ENCODE measurements around the gene PITX2.
"Not testable (repeated sequence)": the region's sequence is repeated elsewhere in the genome, so short reads cannot be mapped to it uniquely, and the experiment has no call there.

PITX2 gene

GRCh38 chr4:110610620-110610939 is 12.3 kb downstream of the PITX2 start:
- DNase-seq = no peak

DNA sequence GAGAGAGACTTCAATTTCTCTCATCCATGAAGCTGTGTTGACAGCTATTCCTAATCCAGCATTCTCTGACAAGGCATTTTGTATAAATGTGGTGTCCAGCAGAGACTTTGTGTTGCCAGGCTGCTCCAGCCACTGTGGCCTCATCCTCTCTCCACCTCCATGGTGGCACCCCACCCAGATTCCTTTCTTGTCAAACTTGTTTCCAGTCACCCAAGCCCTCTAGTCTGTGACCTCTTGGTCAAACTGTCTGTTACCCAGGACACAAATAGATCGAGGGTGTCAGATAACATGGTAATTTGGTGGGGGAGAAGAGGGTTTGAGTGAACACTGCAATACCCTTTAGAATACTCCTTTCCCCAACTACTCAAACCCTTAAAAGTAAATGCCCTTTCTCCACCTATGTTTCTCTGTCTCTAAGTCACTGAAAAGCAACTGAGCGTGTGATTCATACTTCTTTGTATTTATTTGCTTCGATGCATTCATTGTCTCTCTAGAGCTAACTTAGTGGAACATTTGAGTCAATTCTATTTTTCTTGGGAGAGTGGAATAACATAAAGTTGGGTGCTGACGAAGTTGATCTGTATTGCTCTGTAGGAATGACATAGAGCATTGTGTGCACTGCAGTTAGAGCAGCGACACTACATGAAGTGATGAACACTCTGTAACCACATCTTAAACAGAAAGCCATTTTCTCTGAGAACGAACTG is 13.7 kb downstream of the PITX2 start:
- no peak for DNase-seq

DNA sequence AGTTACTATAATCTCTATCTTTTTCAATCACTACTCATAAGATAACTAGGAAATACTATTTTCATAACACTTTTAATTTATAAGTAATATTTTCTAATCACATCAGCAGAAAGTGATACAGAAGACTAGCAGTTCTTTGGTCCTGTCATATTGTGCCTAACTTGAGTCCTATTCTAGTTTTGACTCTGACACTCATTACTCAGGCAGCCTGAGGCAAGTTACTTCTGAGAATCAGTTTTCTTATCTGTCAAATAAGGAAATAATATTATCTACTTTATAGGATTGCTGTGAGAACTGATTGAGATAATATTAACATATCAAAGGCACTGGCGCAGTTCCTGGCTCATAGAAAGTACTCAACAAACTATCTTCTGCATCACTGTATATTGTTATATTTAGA is 17.8 kb downstream of the PITX2 start:
- DNase-seq = no peak

GRCh38 chr4:110602061-110602460 is 20.8 kb downstream of the PITX2 start:
- DNase-seq = no peak

DNA sequence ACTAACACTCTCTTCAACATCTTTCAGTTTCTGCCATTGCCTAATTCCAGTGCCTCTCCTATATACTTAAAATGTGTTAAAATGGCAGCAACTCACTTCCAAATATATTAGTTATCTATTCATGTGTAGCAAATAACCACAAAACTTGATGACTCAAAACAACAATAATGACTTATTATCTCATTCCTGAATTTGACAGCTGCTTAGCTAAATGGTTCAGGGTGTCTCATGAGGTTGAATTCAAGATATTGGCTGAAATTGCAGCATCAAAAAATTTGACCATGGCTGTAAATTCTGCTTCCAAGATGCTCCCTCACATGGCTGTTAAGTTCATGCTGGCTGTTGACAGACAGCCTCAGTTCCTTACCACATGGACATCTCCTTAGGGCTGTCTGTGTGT is 25.3 kb downstream of the PITX2 start:
- no peak for DNase-seq

- no peak for DNase-seq
Measured at GRCh38 chr4:110596431-110596830, 26.4 kb downstream of the PITX2 start.

DNA sequence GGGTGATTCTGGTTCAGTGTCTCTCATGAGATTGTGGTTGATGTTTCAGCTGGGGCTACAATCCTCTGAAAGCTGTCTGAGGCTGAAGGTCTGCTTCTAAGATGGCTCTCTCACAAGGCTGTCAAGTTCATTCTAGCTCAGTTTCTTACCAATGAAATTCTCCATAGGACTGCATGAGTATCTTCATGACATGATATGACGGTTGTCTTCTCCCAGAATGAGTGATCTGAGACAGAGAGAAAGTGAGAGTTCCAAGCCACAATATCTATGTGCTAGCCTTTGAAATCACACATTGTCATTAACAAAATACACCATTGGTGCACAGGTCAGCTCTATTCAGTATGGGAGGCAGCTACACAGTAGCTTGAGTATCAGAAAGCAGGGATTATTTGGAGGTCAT is 27.3 kb downstream of the PITX2 start:
- no peak for DNase-seq

DNA sequence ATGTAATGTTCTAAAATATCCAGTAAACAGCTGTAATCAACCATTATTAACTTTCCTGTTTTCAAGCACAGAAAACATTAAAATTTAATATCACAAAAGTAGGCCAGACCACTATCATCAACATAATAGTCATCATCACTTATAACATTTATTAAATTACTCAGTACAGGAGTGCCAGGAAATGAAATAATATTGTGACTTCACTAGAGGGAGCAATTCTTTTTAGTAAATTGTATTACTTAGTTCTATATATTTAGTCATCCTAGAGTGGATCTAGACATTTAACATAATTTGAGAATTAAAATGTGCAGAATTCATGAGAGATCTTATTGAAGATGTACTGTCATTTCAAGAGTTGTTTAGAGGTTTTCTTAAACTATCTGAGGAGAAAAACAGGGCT is 33.6 kb downstream of the PITX2 start:
- DNase-seq = no peak

DNA sequence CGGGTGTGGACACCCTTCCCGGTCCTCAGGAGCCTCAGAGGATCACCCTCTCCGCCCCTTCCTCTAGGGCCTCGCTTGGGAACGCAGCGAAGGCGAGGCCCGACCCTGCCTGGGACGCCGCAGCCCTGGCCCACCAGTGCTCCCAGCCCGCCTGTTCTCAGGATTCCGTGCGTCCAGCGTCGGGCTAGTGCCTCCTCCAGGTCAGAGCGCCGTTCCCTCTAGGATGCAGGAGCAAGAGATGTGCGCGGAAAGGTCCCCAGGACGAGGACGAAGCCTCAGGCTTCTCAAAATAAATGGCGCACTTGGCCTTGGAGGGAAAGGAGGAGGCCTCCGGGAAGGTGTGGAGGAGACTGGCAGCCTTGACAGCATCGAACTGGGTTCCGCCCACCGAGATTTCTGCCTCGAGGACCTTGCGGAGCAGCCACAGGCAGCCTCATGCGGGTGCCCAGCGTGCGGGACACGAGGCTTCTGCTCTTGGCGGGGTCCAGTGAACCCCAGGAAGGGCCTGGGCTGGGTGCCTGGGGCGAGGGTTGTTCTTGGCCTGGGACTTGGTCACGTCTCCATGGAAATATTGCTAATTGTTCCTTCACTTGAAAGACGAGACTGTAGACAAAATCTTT is 35.1 kb downstream of the PITX2 start:
- DNase-seq = no peak

DNA sequence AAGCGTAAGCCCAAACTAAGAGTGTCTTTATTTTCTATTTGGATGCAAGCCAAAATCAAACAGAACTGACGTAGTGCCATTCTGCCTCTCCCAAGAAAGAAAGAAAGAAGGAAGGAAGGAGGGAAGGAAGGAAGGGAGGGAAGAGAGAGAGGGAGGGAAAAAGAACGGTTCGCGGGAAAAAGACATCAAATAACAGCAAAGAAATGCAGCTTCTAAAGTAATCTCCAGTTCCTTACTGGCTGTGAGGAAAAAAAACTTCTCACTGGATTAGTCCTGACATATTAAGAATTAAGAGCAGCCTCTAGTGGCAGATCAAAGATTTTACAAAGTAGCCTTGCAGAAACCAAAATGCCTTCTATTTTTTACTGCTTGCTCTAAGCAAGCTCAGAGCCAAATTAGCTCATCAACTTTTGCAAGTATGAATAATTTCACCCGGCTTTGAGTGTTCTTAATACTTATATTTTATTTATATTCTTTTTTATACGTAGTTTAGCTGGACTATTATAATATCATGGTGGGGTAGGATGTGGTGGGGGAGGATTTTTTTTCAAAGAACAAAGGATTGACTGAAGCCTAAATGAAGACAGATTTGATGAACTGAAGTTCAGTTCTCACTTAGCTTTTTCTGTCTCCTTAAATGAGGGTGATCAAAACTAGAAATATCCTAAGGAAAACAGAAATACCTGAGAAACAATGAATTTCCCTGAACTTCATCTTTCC is 36.6 kb downstream of the PITX2 start:
- no peak for DNase-seq

DNA sequence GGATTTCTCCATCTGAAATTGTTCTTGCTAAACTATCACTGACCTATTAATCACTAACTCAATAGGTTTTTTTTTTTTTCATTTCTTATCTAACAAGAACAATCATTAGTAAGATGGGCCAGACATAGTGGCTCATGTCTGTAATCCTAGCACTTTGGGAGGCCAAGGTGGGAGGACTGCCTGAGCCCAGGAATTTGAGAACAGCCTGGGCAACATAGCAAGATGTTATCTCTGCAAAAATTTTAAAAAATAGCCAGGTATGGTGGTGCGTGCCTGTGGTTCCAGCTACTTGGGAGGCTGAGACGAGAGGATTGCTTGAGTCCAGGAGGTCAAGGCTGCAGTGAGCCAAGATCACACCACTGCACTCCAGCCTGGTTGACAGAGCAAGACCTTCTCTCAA is 46.2 kb downstream of the PITX2 start:
- DNase-seq = not testable (repeated sequence)
